Putamen (tissue), 1 donor: ENCODE measurements around the gene OXCT1.
A peak's percentile ranks its signal among the peaks of the same experiment; 100 is the strongest.
"Not testable (repeated sequence)": the region's sequence is repeated elsewhere in the genome, so short reads cannot be mapped to it uniquely, and the experiment has no call there.

Experiments
- DNase-seq: peaks from one replicate; pipeline ENCODE4 v3.0.0-alpha.2; 2016; ENCODE audit warnings: low spot score

OXCT1 gene

GRCh38 chr5:41874512-41875060 is 4.4 kb upstream of the OXCT1 start:
- DNase-seq = no peak

DNA sequence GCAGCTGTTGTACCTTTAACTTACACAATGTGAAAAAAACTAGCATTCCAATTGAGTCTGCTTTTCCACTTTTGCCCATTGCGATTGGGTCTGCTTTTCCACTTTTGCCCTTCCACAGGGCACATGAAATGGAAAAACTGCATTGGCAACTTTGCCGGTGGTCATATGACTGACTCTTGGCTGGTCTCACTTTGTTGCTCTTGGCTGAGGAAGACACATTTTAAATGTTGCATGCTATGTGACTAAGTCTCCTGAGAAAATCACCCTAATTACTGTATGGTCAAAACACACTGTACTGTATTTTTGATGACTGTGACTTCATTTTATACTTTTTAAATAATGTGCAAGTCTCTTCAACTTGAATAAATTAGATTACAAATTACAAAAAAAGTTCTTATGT is 1.6 kb upstream of the OXCT1 start:
- peak; percentile 23 for DNase-seq

DNA sequence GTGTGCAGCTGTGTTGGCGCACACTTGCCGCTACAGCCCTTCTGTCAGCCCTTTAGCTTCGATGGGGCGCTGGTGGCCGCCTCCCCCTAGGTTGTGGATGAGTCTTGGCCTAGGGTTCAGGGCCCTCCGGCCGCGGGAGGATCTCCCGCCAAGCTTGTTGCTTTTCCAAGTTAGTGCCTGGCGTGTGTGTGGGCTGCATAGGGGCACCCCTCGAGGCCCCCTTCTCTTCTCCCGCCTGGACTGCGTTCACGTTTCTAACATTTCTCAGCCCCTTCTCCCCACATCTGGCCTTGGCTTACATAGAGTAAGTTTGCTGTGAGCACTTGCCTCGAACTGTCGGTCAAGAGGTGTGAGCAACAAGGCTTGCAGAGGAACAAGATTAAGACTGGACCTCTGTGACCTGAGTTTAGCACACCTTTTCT is 413 bp upstream of the OXCT1 start:
- DNase-seq = peak; percentile 8

DNA sequence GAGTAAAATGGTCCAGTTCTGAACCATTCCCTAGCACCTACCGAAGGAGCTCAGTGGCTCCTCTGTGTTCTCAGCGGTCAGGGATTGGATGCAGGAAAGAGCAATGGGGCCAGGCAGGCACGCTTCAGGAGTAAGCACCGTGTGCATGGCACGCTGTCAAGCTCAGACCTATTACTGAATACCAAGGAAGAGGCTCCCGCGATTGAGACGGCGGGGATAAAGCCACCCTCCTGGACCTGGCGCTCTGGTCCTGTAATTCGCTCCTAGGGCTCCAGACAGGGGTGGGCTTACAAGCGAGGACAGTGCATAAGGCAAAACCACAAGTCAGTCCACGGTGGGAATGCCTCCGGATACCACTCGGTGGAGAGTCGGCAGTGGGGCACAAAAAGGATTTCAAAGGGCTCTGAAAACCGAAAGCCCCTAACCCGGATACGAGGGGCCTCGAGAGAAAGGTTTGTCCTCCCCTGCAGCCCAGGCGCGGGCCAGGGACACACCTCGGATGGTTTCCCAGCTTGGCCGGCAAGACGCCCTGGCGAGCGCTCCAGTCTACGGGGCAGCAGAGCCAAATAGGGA is 988 bp downstream of the OXCT1 start:
- DNase-seq = no peak

GRCh38 chr5:41863871-41864486 is 6.2 kb downstream of the OXCT1 start:
- no peak for DNase-seq

DNA sequence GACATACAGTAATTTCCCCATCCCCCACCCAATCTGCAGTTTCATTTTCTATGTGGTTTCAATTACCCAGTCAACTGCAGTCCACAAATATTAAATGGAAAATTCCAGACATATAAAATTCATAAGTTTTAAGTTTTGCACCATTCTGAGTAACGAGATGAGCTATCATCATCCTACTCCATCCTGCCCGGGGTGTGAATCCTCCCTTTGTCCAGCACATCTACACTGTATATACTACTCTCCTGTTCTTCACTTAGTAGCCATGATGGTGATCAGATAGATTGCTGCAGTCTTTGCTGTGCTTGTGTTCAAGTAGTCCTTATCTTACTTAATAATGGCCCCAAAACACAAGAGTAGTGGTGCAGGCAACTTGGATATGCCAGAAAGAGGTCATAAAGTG is 11.3 kb downstream of the OXCT1 start:
- no peak for DNase-seq

DNA sequence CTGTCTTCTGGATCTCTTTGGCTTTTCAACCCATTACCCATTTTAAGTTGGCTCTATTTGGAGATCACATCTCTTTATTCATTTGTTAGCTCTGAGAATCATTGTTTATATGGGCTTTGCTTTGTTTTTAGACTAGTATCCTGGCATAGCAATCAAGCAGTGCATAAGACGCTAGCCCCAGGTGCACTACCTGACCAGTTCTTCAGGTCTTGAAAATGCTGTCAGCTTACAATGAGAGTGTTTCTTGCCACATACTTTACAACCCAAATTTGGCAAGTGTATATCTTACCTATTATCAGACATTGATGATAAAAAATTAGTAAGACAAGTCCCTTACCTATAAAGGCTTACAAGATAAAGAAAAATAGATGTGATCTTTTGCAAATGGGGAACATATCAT is 12.2 kb downstream of the OXCT1 start:
- DNase-seq = no peak

- peak; percentile 59 for DNase-seq
These were observed 13.4 kb downstream of the OXCT1 start for GRCh38 chr5:41856644-41857491.

DNA sequence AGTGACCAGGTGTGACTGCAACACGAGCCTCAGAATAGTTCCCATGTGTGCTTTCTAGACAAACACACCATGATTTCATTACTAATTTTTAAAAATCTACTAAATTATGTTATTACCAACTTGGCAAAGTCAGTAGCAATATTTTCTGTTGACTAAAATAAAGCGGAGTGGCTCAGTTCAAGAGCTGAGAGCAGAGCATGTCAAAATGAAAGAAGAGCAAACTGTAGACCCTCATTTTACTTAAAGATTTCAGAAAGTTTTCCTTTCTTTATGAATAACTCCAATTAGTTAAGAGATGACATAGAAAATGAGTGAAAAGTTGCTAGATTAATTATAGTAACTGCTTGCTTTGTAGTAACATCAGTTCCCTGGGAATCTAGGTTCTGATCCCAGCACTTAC is 17.9 kb downstream of the OXCT1 start:
- DNase-seq = no peak

DNA sequence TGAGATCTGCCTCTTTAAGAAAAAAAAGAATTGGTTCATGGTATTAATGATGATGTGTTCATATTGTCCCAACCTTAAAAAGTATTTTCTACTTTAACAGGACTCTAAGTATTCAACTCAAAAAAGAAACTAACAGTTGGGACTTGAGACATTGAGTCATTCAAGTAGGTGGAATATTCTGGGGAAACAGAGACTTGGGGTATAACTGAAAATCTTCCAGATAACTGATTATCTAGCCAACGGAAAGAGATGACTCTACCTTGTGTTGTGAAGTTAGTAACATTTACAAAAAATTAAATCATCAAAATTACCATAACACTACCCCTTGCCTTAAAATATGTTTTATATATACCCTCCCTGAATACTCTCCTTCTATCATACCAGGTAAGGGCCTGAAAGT is 19.1 kb downstream of the OXCT1 start:
- no peak for DNase-seq

GRCh38 chr5:41848983-41849382 is 21.2 kb downstream of the OXCT1 start:
- DNase-seq = no peak

- DNase-seq = not testable (repeated sequence)
These were observed 24.5 kb downstream of the OXCT1 start for GRCh38 chr5:41845751-41846150.

DNA sequence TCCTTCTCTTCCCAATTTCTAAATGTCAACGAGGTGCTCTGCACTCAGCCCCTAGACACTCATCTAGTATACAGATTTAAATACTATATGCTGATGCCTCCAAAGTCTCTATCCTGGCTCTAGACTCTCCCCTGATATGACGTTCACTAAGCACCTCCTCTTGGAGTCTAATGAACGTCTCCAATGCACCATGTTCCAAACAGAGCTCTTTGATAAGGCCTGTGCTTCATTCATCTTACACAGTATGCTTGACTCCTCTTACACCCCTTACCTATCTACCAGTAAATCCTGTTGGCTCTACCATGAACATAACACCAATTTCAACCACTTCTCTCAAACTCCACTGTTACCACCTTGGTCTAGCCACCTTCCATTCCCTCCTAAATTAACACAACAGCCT is 25.7 kb downstream of the OXCT1 start:
- no peak for DNase-seq

DNA sequence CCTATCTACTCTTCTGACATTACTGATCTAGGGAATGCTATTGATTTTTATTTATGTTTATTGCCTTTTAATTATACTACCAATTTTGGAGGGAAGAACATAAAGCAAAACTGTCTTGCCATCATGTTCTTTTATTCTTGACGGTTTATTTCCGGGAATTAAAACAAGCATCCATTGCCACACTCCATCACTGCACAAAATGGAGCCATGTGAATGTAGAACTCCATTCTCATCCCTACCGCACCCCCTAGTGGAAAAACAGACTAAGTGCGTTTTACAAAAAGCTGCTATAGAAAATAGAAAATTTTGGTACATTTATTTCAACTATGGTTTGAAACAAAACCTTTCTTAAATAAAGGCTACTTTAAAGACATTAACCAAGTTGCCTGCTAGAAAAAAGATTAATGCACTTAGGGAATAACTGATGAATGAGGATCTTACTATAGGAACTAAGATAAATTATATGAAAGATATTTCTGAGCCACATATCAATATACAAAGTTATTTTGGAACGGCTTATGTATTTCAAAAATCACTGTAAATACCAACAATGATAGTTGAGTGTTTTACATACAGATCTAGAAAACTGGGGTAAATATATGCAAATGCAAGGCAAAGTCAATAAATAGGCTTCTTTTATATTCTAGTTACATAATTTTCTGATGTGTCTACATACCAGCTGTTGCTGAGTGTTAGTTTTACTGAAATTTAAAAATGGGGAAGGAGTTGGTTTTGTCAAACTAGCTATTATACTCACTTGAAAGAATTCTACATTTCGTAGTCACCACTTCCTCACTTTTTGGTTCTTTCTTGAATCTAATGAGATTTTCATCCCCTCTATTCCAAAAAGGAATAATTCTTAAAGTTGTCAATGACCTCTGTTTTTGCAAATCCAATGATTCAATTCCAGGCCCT is 26.5 kb downstream of the OXCT1 start:
- peak; percentile 57 for DNase-seq

GRCh38 chr5:41842777-41843176 is 27.4 kb downstream of the OXCT1 start:
- no peak for DNase-seq

DNA sequence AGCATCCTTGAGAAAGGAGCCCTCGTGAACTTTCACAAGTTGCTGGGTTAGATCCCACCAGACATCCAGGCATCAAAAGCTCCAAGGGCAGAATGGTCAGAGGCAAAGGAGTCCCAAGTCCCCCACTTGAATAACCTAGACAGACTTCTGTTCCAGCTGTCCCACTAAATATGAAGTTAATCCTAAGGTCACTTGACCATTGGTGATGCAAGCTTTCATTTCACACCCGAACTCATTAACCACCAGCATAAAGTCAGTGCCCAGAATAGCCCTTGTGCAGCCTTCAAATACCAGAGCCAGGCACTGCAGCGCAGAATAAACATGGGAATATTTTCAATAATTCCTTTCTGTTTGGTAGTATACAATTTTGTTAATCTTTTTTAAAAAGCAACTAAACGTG is 28.9 kb downstream of the OXCT1 start:
- no peak for DNase-seq

GRCh38 chr5:41840251-41840650 is 30.0 kb downstream of the OXCT1 start:
- no peak for DNase-seq

GRCh38 chr5:41837793-41838192 is 32.4 kb downstream of the OXCT1 start:
- no peak for DNase-seq

DNA sequence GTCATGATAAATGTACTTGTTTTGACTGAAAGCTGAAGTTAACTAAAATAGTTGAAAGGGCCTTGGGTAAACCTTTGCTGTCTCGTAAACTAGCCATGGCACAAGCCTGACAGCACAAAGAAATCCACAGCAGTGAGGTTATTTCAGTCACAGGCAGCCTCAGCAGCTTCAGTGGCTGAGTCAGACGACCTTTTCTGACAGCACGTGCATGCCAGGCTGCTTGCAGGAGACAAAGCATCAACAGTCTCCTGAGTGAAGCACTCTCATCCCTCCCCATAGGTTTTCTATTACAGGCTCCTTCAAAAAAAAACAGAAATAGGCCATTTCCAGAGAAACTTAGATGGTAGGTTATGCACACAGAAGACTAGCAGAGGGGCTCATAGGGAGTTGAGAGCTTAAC is 34.6 kb downstream of the OXCT1 start:
- DNase-seq = no peak

DNA sequence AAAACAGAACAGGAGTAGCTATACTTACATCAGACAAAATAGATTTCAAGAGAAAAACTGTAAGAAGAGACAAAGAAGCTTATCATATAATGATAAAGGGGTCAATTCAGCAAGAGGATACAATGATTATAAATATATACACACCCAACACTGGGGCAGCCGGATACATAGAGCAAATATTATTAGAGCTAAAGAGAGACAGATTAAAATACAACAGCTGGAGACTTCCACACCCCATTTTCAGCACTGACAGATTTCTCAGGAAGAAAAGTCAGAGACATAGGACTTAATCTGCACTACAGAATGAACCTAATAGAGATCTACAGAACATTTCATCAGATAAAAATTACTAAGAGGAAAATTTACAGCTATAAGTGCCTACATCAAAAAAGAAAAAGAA is 35.7 kb downstream of the OXCT1 start:
- no peak for DNase-seq

DNA sequence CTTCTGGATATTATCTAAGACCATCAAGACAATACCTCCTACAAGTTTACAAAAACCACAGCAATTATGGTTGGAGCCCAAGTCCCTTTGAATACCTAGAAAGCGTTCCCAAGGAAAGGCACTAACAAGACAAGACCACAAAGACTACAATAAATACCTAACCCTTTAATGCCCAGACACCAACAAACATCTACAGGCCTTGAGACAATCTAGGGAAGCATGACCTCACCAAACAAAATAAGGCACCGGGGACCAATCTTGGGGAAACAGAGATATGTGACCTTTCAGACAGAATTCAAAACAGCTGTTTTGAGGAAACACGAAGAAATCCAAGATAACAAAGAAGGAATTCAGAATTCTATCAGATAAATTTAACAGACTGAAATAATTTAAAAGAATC is 37.8 kb downstream of the OXCT1 start:
- DNase-seq = no peak

DNA sequence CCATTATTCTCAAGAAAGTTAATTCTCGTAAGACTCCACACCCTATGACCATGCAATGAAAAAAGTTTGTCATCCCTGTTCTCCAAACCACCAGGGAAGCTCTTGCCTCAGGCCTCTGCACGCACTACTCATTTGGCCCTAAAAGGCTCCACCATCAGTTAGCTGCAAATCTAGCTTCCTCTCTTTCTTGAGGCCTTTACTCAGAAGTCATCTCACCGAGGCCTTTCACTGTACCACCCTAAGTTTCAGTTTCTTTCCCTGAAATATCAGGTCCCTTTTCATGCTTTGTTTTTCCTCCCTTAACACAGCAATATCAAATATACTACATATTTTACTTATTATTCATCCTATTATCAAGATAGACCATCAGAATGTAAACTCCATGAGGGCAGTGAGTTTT is 39.1 kb downstream of the OXCT1 start:
- DNase-seq = no peak
